Loucy (cell line): ENCODE data around the gene MRPL32.

Experiments
- H2AFZ ChIP-seq: fragments of 200-600 bp; sonication (generic); 2 replicates; pipeline ENCODE4 v1.6.0; 2016; ENCODE audit warnings: antibody characterized with exemption, mild to moderate bottlenecking, low read length, moderate library complexity
- H3F3A ChIP-seq: fragments of 200-600 bp; 2 replicates; pipeline ENCODE4 v1.6.0; 2016; ENCODE audit warnings: antibody characterized with exemption, low read depth, mild to moderate bottlenecking
- H3K27me3 ChIP-seq: fragments of 200-600 bp; sonication (generic); 2 replicates; pipeline ENCODE4 v1.6.1; 2014; ENCODE audit warnings: low read length, mild to moderate bottlenecking; ENCODE audit not compliant: insufficient read depth, poor library complexity, severe bottlenecking
- H3K36me3 ChIP-seq: fragments of 200-600 bp; sonication (generic); 2 replicates; pipeline ENCODE4 v1.6.1; 2016; ENCODE audit warnings: low read length; ENCODE audit not compliant: insufficient read depth
- H3K4me1 ChIP-seq: fragments of 200-600 bp; sonication (generic); 2 replicates; pipeline ENCODE4 v1.5.1; 2014; ENCODE audit warnings: low read length, mild to moderate bottlenecking; ENCODE audit not compliant: insufficient read depth, poor library complexity, severe bottlenecking
- H3K4me2 ChIP-seq: fragments of 200-600 bp; sonication (generic); 2 replicates; pipeline ENCODE4 v1.6.0; 2014; ENCODE audit warnings: antibody characterized with exemption, low read length, low read depth, mild to moderate bottlenecking; ENCODE audit not compliant: poor library complexity, severe bottlenecking
- H3K4me3 ChIP-seq: fragments of 200-600 bp; sonication (generic); 2 replicates; pipeline ENCODE4 v1.5.1; 2014; ENCODE audit warnings: low read length, mild to moderate bottlenecking, mixed read lengths; ENCODE audit not compliant: poor library complexity, severe bottlenecking
- H3K79me2 ChIP-seq: fragments of 200-600 bp; sonication (generic); 2 replicates; pipeline ENCODE4 v1.6.1; 2014; ENCODE audit warnings: low read length; ENCODE audit not compliant: insufficient read depth
- H3K9ac ChIP-seq: fragments of 200-600 bp; sonication (generic); 2 replicates; pipeline ENCODE4 v1.6.0; 2014; ENCODE audit warnings: mild to moderate bottlenecking, low read depth, low read length, moderate library complexity; ENCODE audit not compliant: poor library complexity, severe bottlenecking
- H3K9me2 ChIP-seq: fragments of 200-600 bp; sonication (generic); replicated peaks from 2 replicates; pipeline ENCODE4 v1.6.1; 2016; ENCODE audit warnings: low read depth, low read length, mixed read lengths
- H3K9me3 ChIP-seq: fragments of 200-600 bp; sonication (generic); 2 replicates; pipeline ENCODE4 v1.6.1; 2014; ENCODE audit warnings: mild to moderate bottlenecking, antibody characterized with exemption, low read length, low read depth; ENCODE audit not compliant: insufficient read depth
- H4K20me1 ChIP-seq: fragments of 200-600 bp; sonication (generic); 2 replicates; pipeline ENCODE4 v1.6.0; 2014; ENCODE audit warnings: antibody characterized with exemption, low read length, mild to moderate bottlenecking; ENCODE audit not compliant: insufficient read depth, poor library complexity, severe bottlenecking
- CTCF ChIP-seq: fragments of 200-600 bp; sonication (generic); conservative IDR thresholded peaks from 2 replicates; pipeline ENCODE4 v1.5.1; 2014; ENCODE audit warnings: mild to moderate bottlenecking, antibody characterized with exemption, low read length
- EZH2phosphoT487 ChIP-seq: fragments of 200-600 bp; IDR thresholded peaks from 2 replicates; pipeline ENCODE4 v1.6.1; 2018; ENCODE audit warnings: antibody characterized with exemption, mild to moderate bottlenecking, moderate library complexity, borderline replicate concordance

Gene MRPL32

GRCh38 chr7:42980084-42980483 lies 47.9 kb downstream of the MRPL32 start:
- Histone ChIP-seq H2AFZ (no peak overlapping the region), H3K4me3 (no peak overlapping the region), H3K79me2 (no peaks in the 10 kb centered on the region), H3K27me3 (no peaks in the 10 kb centered on the region), H3K9me3 (no peaks in the 10 kb centered on the region), H3K4me2 (no peak overlapping the region), H3K9ac (no peak overlapping the region), H3K4me1 (no peaks in the 10 kb centered on the region), H3F3A (no peaks in the 10 kb centered on the region), H3K36me3 (no peaks in the 10 kb centered on the region), H3K9me2 (no peaks in the 10 kb centered on the region), H4K20me1 (no peaks in the 10 kb centered on the region)
- no peak for TF ChIP-seq EZH2phosphoT487
- no peak for TF ChIP-seq CTCF

- H3K79me2 ChIP-seq: no peaks in the 10 kb centered on the region
- no peaks in the 10 kb centered on the region for H3K27me3 ChIP-seq
- no peak overlapping the region for H3K4me3 ChIP-seq
- H3K9me3 ChIP-seq: no peaks in the 10 kb centered on the region
- H3K4me2 ChIP-seq: no peak overlapping the region
- no peaks in the 10 kb centered on the region for H3K9me2 ChIP-seq
- no peak overlapping the region for H2AFZ ChIP-seq
- H3K4me1 ChIP-seq: no peaks in the 10 kb centered on the region
- H3K9ac ChIP-seq: no peak overlapping the region
- H3K36me3 ChIP-seq: no peaks in the 10 kb centered on the region
- no peaks in the 10 kb centered on the region for H4K20me1 ChIP-seq
- TF ChIP-seq EZH2phosphoT487 (no peak), CTCF (no peak)
- no peaks in the 10 kb centered on the region for H3F3A ChIP-seq
Measured at GRCh38 chr7:42980514-42980913, 48.3 kb downstream of the MRPL32 start.

GRCh38 chr7:42981601-42982000 lies 49.4 kb downstream of the MRPL32 start:
- no peaks in the 10 kb centered on the region for H4K20me1 ChIP-seq
- no peak overlapping the region for H3K9ac ChIP-seq
- no peaks in the 10 kb centered on the region for H3K9me3 ChIP-seq
- H3K9me2 ChIP-seq: no peaks in the 10 kb centered on the region
- H3K4me2 ChIP-seq: no peak overlapping the region
- H3K79me2 ChIP-seq: no peaks in the 10 kb centered on the region
- TF ChIP-seq CTCF (no peak), EZH2phosphoT487 (no peak)
- H3K36me3 ChIP-seq: no peaks in the 10 kb centered on the region
- H3K27me3 ChIP-seq: no peaks in the 10 kb centered on the region
- no peaks in the 10 kb centered on the region for H3F3A ChIP-seq
- H3K4me1 ChIP-seq: no peaks in the 10 kb centered on the region
- H2AFZ ChIP-seq: no peak overlapping the region
- no peak overlapping the region for H3K4me3 ChIP-seq
